ENCODE measurements around the gene B4GALT2. TPM values are rescaled to one million over a fixed set of nuclear protein-coding genes. Genes with fewer than 3 reads are reported as not detected.

The B4GALT2 gene
- total and polyA plus RNA-seq, 2 of the 8 experiments (the other 6 are each of a cell fraction or from before 2014, with no cell fraction given), result 56.5 to 121 TPM

GRCh38 chr1:43937179-43937865 lies 41.7 kb upstream of the B4GALT2 start (continued):
- TF ChIP-seq SP2 (IDR thresholded peaks at IDR 0.05; ENCODE audit: low read length), result no peak
- no peak for TF ChIP-seq CHD7 (IDR thresholded peaks at IDR 0.05; ENCODE audit: insufficient replicate concordance, low read length)
- TF ChIP-seq EZH2 (IDR thresholded peaks at IDR 0.05; ENCODE audit: low read depth, low read length, severe bottlenecking), result no peak

Measured in H1 (cell line).